NCI-H524 (cell line): ENCODE measurements around the gene HARBI1.

Experiments
- DNase-seq, 2 experiments: peaks; one replicate each; lab custom pipeline; 2025; lab: John Stamatoyannopoulos, UW

The HARBI1 gene, protein sequence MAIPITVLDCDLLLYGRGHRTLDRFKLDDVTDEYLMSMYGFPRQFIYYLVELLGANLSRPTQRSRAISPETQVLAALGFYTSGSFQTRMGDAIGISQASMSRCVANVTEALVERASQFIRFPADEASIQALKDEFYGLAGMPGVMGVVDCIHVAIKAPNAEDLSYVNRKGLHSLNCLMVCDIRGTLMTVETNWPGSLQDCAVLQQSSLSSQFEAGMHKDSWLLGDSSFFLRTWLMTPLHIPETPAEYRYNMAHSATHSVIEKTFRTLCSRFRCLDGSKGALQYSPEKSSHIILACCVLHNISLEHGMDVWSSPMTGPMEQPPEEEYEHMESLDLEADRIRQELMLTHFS

GRCh38 chr11:46617134-46617971 is at the start of gene HARBI1, which contains the start of gene ATG13:
TSS of gene HARBI1 (minus strand) at chr11:46617227. CDS start at chr11:46616237, 990 bp downstream.
TSS of gene ATG13 (plus strand) at chr11:46617553. CDS start at chr11:46644292, 26,739 bp downstream.
- DNase-seq, result peak; percentile 52 to 77

GRCh38 chr11:46666516-46666915 is 49.5 kb upstream of the HARBI1 start:
- no peak for DNase-seq

- no peak for DNase-seq
These were observed 48.3 kb upstream of the HARBI1 start for GRCh38 chr11:46665356-46665755.

- no peak for DNase-seq
These were observed 47.6 kb upstream of the HARBI1 start for GRCh38 chr11:46664612-46665011.

GRCh38 chr11:46663277-46663940 is 46.4 kb upstream of the HARBI1 start:
- DNase-seq, result no peak

DNA sequence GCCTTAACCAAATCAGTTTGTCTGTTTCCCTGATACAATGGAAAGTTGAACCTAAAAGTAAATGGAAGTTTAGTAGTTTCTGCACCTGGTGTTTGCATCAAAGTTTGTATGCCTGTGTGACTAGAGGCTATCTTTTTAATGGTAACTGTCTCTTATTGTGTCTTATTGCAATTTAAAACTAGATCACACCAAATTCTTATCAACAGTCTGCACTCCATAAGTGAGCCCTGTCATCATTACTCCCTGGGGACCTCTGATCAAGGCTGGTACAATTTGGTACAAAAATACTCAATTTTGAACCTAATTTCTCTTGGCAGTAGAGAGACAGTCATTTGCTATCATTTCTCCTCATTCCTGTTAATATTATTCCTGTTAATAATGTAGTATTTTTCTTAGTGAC is 45.3 kb upstream of the HARBI1 start:
- DNase-seq, result no peak

DNA sequence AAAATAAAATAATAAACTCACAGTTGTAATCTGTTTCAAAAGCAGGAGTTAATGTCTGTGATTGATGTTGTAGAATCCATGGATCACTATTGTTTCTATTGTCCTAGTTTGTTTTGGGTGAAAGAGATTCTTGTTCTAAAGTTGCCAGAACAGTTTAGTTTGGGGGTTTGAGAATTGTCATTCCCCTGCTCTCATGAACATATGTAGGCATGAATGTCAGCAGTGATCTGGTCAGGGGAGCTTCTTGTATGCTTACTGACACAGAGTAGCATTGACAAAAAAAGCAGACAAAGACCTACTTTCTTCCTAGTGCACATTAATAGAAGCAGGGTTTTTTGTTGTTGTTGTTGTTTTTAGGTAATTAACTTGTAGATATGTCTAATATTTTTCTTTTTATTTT is 44.8 kb upstream of the HARBI1 start:
- DNase-seq, result no peak

- no peak for DNase-seq
These were observed 42.9 kb upstream of the HARBI1 start for GRCh38 chr11:46659908-46660307.

- no peak for DNase-seq
These were observed 41.2 kb upstream of the HARBI1 start for GRCh38 chr11:46658259-46658658.

- no peak for DNase-seq
These were observed 40.2 kb upstream of the HARBI1 start for GRCh38 chr11:46657186-46657585.

- DNase-seq, result no peak
These were observed 38.6 kb upstream of the HARBI1 start for GRCh38 chr11:46655631-46656030.

DNA sequence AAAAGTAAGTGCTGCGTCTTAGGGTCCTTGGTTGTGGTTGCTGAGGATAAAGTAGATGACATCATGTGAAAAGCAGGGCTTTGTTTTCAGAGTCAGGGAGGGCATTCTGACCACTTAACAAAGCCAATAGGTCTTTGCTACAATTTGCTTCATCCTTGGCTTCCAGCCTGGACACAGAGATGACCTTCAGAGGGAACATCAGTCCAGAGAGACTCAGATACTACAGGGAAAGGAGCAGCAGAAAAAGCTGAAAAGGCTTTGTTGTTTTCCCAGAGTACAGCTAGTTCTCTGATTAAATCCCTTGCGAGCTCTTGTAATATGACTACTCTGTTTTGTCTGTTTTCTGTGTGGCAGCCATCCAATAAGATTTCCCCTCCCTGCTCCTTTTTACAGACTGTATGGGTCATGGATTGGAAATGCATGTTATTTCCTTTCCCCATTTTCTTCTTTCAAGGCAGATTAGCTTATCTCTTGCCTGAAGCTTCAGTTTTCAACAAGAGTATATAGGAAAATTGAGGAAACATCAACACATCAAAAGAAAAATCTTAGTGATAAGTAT is 32.2 kb upstream of the HARBI1 start:
- no peak for DNase-seq

- no peak for DNase-seq
These were observed 27.0 kb upstream of the HARBI1 start for GRCh38 chr11:46643986-46644385.

DNA sequence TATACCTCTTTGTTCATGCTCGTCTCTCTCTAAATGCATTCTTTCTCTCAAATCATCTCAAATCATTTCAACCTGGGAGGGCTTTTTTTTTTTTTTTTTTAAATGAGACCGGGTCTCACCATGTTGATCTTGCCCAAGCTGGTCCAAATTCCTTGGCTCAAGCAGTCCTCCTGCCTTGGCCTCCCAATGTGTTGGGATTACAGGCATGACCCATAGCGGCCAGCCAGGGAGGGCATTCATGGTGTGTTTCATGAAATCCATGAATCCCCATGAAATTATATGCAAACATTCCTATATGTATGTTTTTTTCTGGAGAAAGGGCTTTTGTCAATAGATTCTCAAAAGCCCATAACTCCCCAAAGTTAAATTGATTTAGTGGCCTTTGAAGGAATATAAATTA is 26.5 kb upstream of the HARBI1 start:
- no peak for DNase-seq

DNA sequence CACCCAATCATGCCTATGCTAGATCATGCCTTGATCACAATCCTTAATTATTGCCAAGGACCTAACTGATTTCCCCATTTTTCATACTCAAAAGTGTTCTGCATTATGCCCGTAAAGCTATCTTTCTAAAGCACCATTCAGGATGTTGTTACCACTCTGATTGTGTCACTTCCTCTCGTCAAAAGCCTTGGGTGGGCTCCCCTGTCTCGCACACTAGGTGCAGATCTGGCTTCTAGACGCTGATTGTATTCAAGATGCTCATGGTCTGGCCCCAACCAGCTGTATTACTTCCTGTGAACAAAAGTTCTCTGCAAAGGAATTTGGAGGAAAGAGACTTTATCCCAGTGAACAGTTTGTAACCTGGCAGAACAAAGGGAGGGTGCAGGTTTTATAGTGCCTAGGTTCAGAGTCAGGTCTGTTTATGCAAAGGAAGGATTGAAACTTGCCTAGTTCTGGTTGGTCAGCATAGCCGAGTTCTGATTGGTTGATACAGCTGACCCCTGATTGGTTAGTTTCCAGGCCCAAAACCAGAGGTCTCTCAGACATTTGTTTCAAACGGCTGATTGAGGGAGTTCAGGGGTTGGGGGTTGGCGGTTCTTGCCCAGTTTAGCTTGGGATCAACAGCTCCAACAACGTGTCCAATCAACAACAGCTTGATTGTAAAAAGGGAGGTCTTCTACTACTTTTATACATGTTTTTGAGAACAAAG is 25.8 kb upstream of the HARBI1 start:
- no peak for DNase-seq

- no peak for DNase-seq
These were observed 24.6 kb upstream of the HARBI1 start for GRCh38 chr11:46641639-46642038.

DNA sequence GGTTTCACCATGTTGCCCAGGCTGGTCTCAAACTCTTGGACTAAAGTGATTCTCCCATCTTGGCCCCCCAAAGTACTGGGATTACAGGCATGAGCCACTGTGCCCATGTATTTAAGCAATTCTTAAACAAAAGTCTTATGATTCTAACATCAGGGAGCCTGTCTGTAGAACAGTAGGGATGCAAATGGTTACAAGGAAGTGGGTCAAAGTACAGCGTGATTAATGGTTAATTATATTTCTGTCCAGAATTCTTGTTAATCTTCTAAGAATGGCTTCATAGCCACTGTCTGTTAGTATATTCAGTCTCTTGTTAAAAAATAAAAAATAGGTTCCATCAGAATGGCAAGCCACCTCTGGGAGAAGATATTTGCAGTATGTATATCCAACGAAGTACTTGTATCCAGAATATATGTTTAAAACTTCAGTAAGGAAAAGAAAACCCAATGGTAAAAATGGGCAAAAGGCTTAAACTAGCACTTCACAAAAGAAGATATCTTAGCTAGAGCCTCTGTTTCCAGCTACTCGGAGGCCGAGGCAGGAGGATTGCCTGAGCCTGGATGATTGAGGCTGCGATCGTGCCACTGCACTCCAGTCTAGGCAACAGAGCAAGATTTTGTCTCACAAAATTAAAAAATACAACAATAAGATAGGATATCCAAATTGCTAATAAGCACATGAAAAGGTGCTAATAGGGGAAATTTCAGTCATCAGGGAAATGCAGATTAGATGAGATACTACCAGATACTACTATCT is 23.2 kb upstream of the HARBI1 start:
- no peak for DNase-seq

DNA sequence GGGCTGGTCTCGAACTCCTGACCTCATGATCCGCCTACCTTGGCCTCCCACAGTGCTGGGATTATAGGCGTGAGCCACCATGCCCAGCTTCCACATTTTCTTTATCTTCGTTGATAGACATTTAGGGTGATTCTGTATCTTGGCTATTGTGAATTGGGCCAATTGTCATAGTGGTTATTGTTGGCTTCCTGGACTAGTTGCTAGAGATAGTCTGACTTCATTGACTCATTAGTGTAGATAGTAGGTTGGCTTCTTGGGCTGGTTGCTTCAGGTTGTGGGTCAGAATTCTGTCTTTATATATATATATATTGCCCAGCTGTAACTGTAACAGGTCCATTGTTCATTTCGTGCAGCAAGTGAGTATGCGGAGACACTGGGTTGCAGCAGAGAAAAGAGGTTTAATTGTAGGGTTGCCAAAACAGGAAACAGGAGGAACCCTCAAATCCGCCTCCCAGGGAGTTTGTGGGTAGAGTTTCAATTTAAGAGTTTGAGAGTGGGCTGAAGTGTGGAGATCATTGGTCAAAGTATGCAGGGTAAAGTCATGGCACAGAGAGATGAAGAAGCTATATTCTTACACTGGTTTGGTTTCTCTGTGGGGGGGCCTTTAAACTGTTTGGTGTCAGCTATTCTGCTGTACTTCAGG is 22.3 kb upstream of the HARBI1 start:
- no peak for DNase-seq

DNA sequence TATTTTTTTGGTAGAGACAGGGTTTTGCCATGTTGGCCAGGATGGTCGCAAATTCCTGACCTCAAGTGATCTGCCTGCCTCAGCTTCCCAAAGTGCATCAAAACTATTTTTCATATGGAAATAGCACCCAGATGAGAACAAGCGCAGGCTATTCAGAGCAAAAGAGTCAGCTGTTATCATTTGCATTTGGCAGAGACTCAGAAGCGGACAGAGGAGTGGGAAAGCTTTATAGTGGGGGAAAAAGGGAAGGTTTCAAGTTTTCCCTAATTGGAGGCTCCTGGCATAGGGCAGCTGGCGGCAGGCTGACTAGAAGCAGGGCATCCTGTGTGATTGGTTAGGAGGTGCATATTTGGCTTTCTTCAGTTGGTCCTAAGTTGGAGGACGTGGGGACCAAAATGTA is 20.5 kb upstream of the HARBI1 start:
- no peak for DNase-seq

- no peak for DNase-seq
These were observed 18.6 kb upstream of the HARBI1 start for GRCh38 chr11:46635557-46636139.
